Prostate gland (tissue), 2 donors: ENCODE measurements around the gene PLAA.

Source experiments
- CTCF ChIP-seq, 4 experiments: fragments of 200-600 bp in 2 of 4; fragments of 450-650 bp in 2 of 4; sonication (generic) in 2 of 4; IDR thresholded peaks; 1 replicate in 3 of 4; 2 replicates in 1 of 4; pipeline ENCODE4 v1.5.1; 2016 to 2019; ENCODE audit warnings: antibody characterized with exemption in 4 of 4, mild to moderate bottlenecking in 2 of 4, moderate library complexity in 2 of 4
- POLR2A ChIP-seq: fragments of 450-650 bp; IDR thresholded peaks from one replicate; pipeline ENCODE4 v1.6.1; 2016; ENCODE audit warnings: antibody characterized with exemption, mild to moderate bottlenecking
- POLR2AphosphoS5 ChIP-seq: sonication (generic); formaldehyde crosslinking; IDR thresholded peaks from one replicate; pipeline ENCODE4 v1.6.1; 2017; ENCODE audit warnings: antibody characterized with exemption

GRCh38 chr9:26947736-26948135, 694 bp upstream of the PLAA start:
- TF ChIP-seq CTCF (IDR thresholded peaks at IDR 0.05): no peak
- TF ChIP-seq POLR2AphosphoS5: no peak
- TF ChIP-seq POLR2A: no peak
